DOHH2 (cell line): ENCODE measurements around the gene FARS2.

Experiments used
- CTCF ChIP-seq: fragments of 200-600 bp; sonication (generic); IDR thresholded peaks from one replicate; pipeline ENCODE4 v1.5.1; 2014; ENCODE audit warnings: antibody characterized with exemption, mild to moderate bottlenecking, low read depth, low read length; ENCODE audit not compliant: poor library complexity, severe bottlenecking
- EZH2phosphoT487 ChIP-seq: fragments of 200-600 bp; sonication (generic); IDR thresholded peaks from 2 replicates; pipeline ENCODE4 v1.6.1; 2017; ENCODE audit warnings: borderline replicate concordance, mild to moderate bottlenecking, antibody characterized with exemption, low read length, moderate library complexity, mixed read lengths

DNA sequence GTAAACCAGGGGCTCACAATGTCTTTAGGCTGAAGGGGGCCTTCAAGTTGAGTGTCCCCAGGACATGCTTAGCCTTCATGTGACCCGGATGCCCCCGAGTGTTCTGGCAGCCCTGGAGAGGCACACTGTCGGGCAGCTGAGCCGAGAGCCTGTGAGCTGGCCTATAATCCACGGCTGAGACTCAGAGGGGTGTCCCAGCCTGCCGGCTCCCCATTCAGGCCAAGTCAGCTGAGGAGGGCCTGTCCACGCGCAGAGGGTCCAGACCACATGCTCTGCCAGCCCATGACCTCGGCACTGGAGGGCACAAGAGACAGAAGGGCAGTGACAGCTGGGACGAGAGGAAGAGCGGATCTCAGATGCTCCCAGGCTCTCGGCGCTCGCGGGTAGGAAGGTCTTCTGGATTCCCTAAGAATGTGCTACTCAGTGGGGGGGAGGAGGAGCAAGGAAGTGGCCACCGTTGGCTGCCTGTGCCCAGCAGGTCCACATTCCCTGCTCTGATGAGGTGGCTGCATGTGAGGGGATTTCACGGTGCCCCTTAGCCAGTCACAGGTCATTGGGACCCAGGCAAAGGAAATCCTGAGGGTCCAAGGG lies 520.7 kb downstream of the FARS2 start:
- no peak for TF ChIP-seq CTCF
- no peak for TF ChIP-seq EZH2phosphoT487
